Activated naive CD8-positive, alpha-beta T cell treated with anti-CD3 and anti-CD28 coated beads, Interleukin-2, amount 50 U/mL, for 24 hours (primary cell): ENCODE results near the gene ABLIM2.
"Not testable (repeated sequence)": the region's sequence is repeated elsewhere in the genome, so short reads cannot be mapped to it uniquely, and the experiment has no call there.

Experiments used
- ATAC-seq: fragments of 150-1000 bp; cut with Tn5 transposase; one replicate; pipeline ENCODE4 v1.10.0; 2021
- DNase-seq: peaks from one replicate; pipeline ENCODE4 v3.0.0; 2021
- H3K27ac Mint-ChIP-seq: one replicate; pipeline ENCODE4 v1.8.0; 2021; ENCODE audit warnings: mild to moderate bottlenecking, mixed read lengths
- H3K27me3 Mint-ChIP-seq: one replicate; pipeline ENCODE4 v1.8.0; 2021; ENCODE audit warnings: mixed read lengths
- H3K36me3 Mint-ChIP-seq: one replicate; pipeline ENCODE4 v1.8.0; 2021; ENCODE audit warnings: low read depth, mixed read lengths
- H3K4me1 Mint-ChIP-seq: one replicate; pipeline ENCODE4 v1.8.0; 2021; ENCODE audit warnings: mixed read lengths
- H3K4me3 Mint-ChIP-seq: one replicate; pipeline ENCODE4 v1.8.0; 2021; ENCODE audit warnings: mild to moderate bottlenecking, moderate library complexity, mixed read lengths
- H3K9me3 Mint-ChIP-seq: one replicate; pipeline ENCODE4 v1.8.0; 2021; ENCODE audit warnings: mixed read lengths

Gene ABLIM2

DNA sequence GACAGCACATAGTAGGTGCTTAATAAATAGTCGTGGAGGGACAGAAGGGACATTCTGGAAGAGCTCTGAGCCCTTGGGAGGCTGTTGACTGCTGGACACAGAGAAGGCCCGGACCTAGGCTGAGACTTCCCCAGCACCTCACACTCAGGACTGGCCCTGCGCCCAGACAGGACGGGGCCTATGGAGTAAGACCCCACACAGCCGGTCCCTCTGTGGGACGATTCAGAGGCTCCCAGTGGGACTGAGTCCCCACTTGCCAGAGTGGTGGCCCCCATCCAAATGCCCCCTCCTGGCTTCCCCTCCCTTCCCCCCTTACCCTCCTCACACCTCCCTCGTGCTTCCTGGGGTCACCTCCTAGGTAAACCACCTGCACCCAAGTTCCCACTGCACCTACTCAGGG is 8.9 kb downstream of the ABLIM2 start:
- no peak for ATAC-seq

DNA sequence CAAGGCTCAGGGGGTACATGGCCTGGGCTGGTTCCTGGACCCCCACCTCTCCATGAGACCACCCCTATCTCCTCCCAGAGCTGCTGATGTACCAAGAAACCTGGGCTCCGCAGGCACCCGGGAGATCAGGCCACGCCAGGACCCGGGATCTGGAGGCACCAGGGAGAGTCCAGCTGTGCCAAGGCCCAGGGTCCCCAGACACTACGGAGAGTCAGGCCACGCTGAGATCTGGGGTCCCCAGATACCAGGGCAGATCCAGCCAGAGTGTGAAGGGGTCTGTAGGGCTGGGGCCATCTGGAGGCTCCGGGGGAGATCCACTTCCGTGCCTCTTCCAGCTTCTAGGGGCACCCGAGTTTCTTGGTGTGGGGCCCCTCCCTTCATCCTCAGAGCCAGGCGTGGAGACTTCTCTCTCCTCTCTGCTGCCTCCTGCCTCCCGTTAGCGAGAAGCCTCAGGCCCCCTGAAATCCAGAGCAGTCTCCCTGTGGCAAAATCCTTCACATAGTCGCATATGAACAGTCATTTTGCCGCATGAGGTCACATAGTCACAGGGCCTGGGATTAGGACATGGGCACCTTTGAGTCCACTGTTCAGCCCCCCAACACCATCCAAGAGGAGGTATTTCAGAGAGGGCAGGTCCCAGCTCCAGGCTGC is 9.7 kb downstream of the ABLIM2 start:
- no peaks in the 10 kb centered on the region for H3K9me3 Mint-ChIP-seq
- ATAC-seq (no peak), DNase-seq (no peak)
- H3K27me3 Mint-ChIP-seq: peaks cover 2% of the 10 kb centered on the region
- no peaks in the 10 kb centered on the region for H3K4me1 Mint-ChIP-seq
- H3K4me3 Mint-ChIP-seq: no peak overlapping the region
- H3K27ac Mint-ChIP-seq: no peak overlapping the region
- no peaks in the 10 kb centered on the region for H3K36me3 Mint-ChIP-seq

More for the DNA sequence above, 8.9 kb downstream of the ABLIM2 start:
- Mint-ChIP-seq H3K27ac (no peak overlapping the region), H3K4me3 (no peak overlapping the region), H3K4me1 (peaks cover 2% of the 10 kb centered on the region), H3K9me3 (no peaks in the 10 kb centered on the region), H3K36me3 (no peaks in the 10 kb centered on the region), H3K27me3 (peaks cover 2% of the 10 kb centered on the region)
- DNase-seq: no peak

DNA sequence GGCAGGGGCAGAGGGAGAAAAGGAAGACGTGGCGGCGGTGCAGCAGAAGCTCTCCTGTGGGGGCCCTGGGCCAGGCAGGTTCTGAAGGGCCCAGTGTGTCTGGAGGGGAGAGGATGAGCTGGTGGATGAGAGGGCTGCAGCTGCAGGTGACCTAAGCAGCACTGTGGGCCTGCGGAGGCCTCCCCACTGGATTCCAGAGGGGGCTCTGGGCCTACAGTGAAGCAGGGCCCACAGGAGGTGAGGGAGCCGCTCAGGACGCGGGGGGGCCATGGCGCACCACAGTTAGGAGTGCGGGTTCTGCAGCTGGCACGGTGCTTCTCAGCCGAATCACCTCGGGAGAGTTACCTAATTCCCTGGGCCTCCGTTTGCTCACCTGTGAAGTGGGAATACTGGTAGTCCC is 10.5 kb downstream of the ABLIM2 start:
- peaks cover 5% of the 10 kb centered on the region for H3K27me3 Mint-ChIP-seq
- no peak for ATAC-seq
- no peak overlapping the region for H3K27ac Mint-ChIP-seq

DNA sequence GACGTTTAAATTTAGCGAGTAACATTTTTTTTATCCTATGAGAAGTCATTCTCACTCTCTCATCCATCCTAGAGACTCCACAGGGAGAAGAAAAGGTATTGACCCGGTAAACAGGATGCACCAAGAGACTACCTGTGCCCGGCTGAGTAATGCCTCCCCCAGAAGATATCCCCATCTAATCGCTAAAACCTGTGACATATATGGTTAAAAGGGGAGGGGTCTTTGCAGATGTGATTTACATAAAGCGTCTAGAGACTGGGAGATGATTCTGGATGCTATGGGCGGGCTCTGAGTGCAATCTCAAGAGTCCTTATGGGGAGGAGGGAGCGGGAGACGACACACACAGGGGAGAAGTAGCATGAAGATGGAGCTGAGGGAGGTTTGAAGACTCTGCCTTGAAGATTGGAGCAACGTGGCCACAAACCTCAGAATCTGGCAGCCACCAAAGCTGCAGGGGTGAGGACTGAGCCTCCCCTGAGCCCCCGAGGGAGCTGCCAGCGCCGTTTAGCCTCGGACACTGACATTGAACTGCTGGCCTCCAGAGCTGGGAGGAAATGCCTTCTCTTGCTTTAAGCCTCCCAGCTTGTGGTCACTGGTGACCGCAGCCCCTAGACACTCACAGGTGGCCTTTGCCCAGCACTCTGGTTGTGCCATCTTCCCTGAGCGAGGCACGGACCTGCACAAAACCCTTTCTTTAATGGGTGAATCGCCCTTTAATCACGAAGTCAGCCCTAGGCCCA is 11.2 kb downstream of the ABLIM2 start:
- peaks cover 5% of the 10 kb centered on the region for H3K27me3 Mint-ChIP-seq
- no peak for ATAC-seq
- H3K27ac Mint-ChIP-seq: no peak overlapping the region
- no peak for DNase-seq
- no peaks in the 10 kb centered on the region for H3K4me1 Mint-ChIP-seq
- H3K9me3 Mint-ChIP-seq: no peaks in the 10 kb centered on the region
- no peak overlapping the region for H3K4me3 Mint-ChIP-seq
- no peaks in the 10 kb centered on the region for H3K36me3 Mint-ChIP-seq

More for the DNA sequence above, 10.5 kb downstream of the ABLIM2 start:
- Mint-ChIP-seq H3K4me3 (no peak overlapping the region), H3K36me3 (no peaks in the 10 kb centered on the region), H3K9me3 (no peaks in the 10 kb centered on the region), H3K4me1 (no peaks in the 10 kb centered on the region)
- DNase-seq: no peak

DNA sequence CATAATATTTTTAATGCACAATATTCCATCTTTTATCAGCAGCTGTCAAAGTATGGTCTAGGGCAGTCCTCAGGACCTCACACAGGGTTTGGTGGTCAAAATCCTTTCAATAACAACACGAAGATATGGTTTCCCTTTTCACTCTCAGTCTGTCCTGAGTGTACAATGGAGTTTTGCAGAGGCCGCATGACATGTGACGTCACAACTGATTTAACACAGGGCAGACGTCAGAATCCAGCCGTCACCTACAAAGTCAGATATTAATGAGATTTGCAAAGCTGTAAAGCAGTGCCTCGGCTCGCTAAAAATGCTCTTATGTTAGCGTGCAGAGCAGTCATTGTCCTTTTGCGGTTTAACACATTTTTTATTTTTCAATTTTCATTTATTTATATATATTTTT is 12.5 kb downstream of the ABLIM2 start:
- no peak overlapping the region for H3K4me3 Mint-ChIP-seq
- no peaks in the 10 kb centered on the region for H3K36me3 Mint-ChIP-seq
- H3K27ac Mint-ChIP-seq: no peak overlapping the region
- no peak for DNase-seq
- ATAC-seq: no peak
- no peaks in the 10 kb centered on the region for H3K4me1 Mint-ChIP-seq
- H3K9me3 Mint-ChIP-seq: no peaks in the 10 kb centered on the region
- H3K27me3 Mint-ChIP-seq: peaks cover 5% of the 10 kb centered on the region

DNA sequence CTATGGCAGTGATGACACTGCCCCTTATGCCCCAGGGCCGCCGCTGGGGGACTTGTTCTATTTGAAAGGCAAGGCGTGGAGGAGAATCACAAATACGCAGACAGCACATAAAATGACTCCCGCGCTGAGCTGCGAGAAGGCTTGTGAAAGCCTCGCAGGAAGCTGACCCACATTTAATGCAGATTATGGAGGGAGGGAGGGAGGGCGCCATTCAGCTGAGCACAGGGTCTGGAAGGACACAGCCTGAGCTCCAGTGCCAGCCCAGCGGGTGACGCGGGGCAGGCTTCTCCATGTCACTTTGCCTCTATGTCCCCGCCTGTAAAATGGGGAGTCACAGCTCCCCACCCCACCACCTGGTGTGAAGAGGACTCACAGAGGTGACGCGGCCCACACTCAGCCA is 14.3 kb downstream of the ABLIM2 start:
- no peaks in the 10 kb centered on the region for H3K4me1 Mint-ChIP-seq
- peaks cover 5% of the 10 kb centered on the region for H3K27me3 Mint-ChIP-seq
- H3K36me3 Mint-ChIP-seq: peaks cover 2% of the 10 kb centered on the region
- DNase-seq: no peak
- H3K9me3 Mint-ChIP-seq: no peaks in the 10 kb centered on the region
- no peak overlapping the region for H3K27ac Mint-ChIP-seq
- H3K4me3 Mint-ChIP-seq: no peak overlapping the region
- ATAC-seq: no peak

DNA sequence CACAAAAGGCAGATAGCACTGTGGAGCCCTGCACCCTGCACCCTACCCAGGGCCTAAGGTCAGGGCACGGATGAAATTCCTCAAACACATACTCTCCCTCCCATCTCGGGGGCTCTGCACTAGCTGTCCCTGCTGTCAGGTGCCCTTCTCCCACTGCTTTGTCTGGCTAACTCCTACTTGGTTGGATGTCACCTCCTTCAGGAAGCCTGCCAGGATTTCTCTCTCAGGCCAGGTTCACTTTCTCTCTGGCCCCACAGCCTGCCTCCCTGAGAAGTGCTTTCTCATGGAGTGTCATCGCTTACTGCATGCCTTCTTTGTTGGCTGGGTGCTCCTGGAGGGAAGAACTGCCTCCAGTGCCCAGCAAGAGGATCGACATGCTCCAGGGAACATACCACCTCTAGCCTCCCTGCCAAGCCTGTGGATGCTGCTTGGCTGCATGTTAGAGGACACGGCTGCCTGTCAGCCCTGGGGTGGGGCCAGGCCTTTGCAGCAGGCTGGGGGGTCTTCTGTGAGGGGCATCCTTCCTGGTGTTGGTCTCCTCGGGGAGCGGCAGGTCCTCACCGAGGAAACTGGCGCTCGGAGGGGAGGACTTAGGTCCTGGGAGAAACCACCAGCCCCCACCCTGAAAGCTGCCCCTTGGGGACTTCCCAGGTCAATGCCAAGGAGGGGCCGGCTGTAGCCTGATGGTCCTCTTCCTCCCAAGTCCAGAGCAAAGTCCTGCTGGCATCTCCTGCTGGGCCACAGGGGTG is 15.0 kb downstream of the ABLIM2 start:
- Mint-ChIP-seq H3K27ac (no peak overlapping the region), H3K9me3 (no peaks in the 10 kb centered on the region), H3K27me3 (peaks cover 5% of the 10 kb centered on the region), H3K4me3 (no peak overlapping the region), H3K4me1 (no peaks in the 10 kb centered on the region), H3K36me3 (peaks cover 2% of the 10 kb centered on the region)
- no peak for DNase-seq
- no peak for ATAC-seq

DNA sequence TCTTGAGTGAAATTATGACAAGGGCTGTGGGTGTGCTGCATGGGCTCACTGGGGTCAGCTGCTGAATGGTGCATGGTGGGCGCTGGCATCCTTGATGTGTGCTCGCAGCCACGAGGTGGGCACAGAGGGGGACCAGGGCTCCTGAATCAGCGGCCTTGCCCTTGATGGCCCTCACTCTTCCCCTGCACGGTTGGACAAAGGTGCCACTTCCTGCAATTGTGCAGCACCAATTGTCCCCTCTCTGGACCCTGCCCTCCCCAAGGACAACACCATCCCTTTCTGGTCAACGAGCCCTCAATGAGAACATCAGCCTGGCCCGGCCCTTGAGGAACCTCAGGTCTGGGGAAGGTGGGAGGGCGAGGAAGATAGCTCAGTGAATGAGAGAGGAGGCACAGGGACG is 16.1 kb downstream of the ABLIM2 start:
- H3K4me1 Mint-ChIP-seq: no peaks in the 10 kb centered on the region
- DNase-seq: no peak

DNA sequence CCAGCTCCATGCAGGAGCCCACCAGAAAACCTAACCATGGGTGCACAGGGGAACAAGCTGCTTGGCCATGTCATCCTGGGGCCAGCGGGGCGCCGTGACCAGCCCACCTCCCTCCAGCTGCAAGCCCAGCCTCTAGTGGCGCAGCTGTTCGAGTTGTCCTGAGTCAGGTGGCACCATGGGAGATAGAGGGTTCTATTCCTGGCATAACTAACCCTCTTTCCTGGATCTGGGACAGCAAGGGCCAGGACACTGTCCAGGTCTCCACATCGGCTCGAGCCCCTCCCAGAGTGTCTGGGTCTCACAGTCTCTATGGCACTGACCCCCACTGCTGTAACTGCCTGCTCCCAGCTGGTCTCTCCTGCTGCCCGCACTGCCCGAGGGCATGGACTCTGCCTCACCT is 16.7 kb downstream of the ABLIM2 start:
- Mint-ChIP-seq H3K4me1 (no peaks in the 10 kb centered on the region), H3K36me3 (peaks cover 2% of the 10 kb centered on the region), H3K4me3 (no peak overlapping the region), H3K27me3 (peaks cover 5% of the 10 kb centered on the region), H3K9me3 (no peaks in the 10 kb centered on the region), H3K27ac (no peak overlapping the region)
- ATAC-seq (no peak), DNase-seq (no peak)

More for the DNA sequence above, 16.1 kb downstream of the ABLIM2 start:
- no peaks in the 10 kb centered on the region for H3K9me3 Mint-ChIP-seq
- H3K27ac Mint-ChIP-seq: no peak overlapping the region
- peaks cover 5% of the 10 kb centered on the region for H3K27me3 Mint-ChIP-seq
- H3K4me3 Mint-ChIP-seq: no peak overlapping the region
- ATAC-seq: no peak
- peaks cover 2% of the 10 kb centered on the region for H3K36me3 Mint-ChIP-seq

DNA sequence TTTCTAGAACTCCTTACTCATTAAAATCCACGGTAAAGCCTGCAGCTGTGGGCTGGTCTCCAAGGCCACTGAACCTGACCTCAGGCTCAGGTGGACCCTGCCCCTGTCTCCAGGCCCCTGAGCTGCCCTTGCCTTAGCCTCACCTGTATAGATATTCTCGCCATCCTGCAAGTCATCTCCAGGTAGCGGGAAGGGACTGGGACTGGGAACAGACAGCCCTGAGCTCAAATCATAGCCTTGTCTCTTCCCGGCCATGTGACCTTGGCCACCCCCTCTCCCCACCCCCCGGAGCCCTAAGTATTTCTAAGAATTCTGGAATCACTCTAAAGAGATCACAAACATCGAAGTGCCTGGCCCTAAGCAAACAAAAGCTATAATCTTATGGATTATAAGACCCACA is 17.7 kb downstream of the ABLIM2 start:
- H3K4me1 Mint-ChIP-seq: no peaks in the 10 kb centered on the region
- H3K27ac Mint-ChIP-seq: no peak overlapping the region
- no peak overlapping the region for H3K4me3 Mint-ChIP-seq
- H3K36me3 Mint-ChIP-seq: peaks cover 2% of the 10 kb centered on the region
- no peak for DNase-seq
- peaks cover 5% of the 10 kb centered on the region for H3K27me3 Mint-ChIP-seq
- no peaks in the 10 kb centered on the region for H3K9me3 Mint-ChIP-seq
- no peak for ATAC-seq

DNA sequence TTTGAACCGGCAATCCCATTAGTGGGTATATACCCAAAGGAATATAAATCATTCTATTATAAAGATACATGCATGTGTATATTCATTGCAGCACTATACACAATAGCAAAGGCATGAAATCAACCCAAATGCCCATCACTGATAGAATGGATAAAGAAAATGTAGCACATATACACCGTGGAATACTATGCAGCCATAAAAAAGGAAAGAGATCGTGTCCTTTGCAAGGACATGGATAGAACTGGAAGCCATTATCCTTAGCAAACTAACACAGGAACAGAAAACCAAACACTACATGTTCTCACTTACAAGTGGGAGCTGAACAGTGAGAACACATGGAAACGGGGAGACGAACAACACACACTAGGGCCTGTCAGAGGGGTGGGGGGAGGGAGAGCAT is 18.9 kb downstream of the ABLIM2 start:
- H3K4me1 Mint-ChIP-seq, H3K27ac Mint-ChIP-seq, ATAC-seq, H3K27me3 Mint-ChIP-seq, H3K9me3 Mint-ChIP-seq, DNase-seq, H3K36me3 Mint-ChIP-seq, H3K4me3 Mint-ChIP-seq: not testable (repeated sequence)

DNA sequence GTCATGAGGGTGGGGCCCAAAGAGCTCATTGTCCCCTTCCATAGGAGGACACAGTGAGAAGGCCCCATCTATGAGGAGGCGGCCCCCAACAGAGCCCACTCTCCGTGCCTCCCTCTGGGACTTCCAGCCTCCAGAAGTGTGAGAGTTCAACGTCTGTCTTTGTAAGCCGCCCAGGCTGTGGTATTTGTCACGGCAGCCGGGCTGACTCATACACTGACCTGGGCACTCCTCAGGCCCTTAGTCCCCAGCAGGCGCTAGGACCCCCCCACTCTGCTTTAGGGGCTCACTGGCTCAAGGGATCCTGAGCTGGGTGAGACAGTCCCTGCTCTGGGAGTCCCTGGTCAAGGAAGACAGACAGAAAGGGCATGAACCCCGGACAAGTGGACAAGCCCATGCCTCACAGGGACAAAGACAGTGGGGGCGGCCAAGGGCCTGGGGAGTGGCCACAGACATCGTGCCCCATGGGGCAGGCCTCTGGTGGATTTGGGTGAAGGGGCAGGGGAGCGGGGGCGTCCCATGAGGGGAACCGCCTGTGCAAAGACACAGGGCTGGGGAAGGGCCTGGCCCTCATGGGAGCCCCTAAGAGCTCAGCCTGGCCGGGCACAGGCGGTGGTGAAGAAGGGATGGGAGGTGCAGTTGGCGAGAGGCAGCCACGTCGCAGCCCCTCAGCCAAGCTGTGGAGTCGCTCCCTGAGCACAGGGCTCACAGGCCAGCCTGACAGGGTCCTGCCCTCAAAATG is 21.5 kb downstream of the ABLIM2 start:
- DNase-seq: no peak
- H3K36me3 Mint-ChIP-seq: peaks cover 2% of the 10 kb centered on the region
- H3K27ac Mint-ChIP-seq: no peak overlapping the region

DNA sequence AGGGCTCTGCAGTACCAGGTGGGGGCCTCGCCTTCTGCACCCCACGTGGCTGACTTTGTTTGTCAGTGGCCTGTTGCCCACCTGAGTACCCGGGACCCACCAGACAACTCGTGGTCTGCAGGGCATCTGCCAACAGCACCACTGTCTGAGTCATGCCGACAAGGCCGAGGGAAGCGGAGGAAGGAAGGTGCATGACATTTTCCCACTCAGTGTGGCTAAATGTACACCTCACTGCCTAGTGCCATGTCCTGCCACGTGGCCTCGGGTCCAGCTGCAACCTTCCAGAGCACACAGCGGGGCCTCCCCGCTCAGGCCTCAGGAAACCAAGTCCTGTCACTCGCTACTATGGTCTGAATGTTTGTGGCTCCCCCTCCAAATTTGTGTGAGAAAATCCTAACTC is 22.1 kb downstream of the ABLIM2 start:
- Mint-ChIP-seq H3K27me3 (peaks cover 4% of the 10 kb centered on the region), H3K27ac (no peak overlapping the region), H3K36me3 (peaks cover 2% of the 10 kb centered on the region), H3K9me3 (no peaks in the 10 kb centered on the region), H3K4me3 (no peak overlapping the region), H3K4me1 (no peaks in the 10 kb centered on the region)
- ATAC-seq (no peak), DNase-seq (no peak)

More for the DNA sequence above, 21.5 kb downstream of the ABLIM2 start:
- ATAC-seq: no peak
- H3K4me1 Mint-ChIP-seq: no peaks in the 10 kb centered on the region
- H3K4me3 Mint-ChIP-seq: no peak overlapping the region
- H3K9me3 Mint-ChIP-seq: no peaks in the 10 kb centered on the region
- H3K27me3 Mint-ChIP-seq: peaks cover 4% of the 10 kb centered on the region

DNA sequence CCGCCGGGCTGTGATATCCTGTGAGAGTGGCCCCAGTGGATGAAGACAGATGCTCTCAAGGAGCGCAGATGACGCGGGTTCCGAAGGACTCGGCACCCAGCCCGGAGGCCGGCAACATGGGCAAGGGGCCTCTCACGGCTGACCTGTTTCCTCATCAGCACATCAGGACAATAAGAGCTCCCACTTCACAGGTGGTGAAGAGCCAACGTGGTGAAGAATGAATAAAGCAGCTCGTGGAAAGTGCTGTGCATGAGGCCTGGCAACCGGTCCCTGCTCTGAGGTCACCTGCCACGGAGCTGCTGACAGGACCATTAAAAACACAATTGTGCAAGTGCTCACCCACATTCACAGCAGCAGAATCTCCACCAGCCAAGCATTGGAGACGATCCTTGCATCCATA is 22.9 kb downstream of the ABLIM2 start:
- ATAC-seq (no peak), DNase-seq (no peak)
- H3K9me3 Mint-ChIP-seq: no peaks in the 10 kb centered on the region
- H3K27ac Mint-ChIP-seq: no peak overlapping the region
- peaks cover 2% of the 10 kb centered on the region for H3K36me3 Mint-ChIP-seq
- peaks cover 4% of the 10 kb centered on the region for H3K27me3 Mint-ChIP-seq
- H3K4me1 Mint-ChIP-seq: no peaks in the 10 kb centered on the region
- H3K4me3 Mint-ChIP-seq: no peak overlapping the region
